Upper lobe of left lung (tissue), 6 donors: Measurements from ENCODE around the gene TC2N. TPM values are rescaled to one million over a fixed set of nuclear protein-coding genes. Genes with fewer than 3 reads are reported as not detected.

Experiments used
- ATAC-seq, 2 donors: fragments of 200-7000 bp; cut with Tn5 transposase; one replicate each; pipeline ENCODE4 v1.9.1; 2022; ENCODE audit warnings: mild to moderate bottlenecking in 2 of 2, moderate library complexity in 2 of 2; ENCODE audit not compliant: low FRiP score in 2 of 2
- DNase-seq, 2 donors: peaks; one replicate each; pipeline ENCODE4 v3.0.0-alpha.2; 2019 to 2020
- H3K27ac ChIP-seq, 4 donors: fragments of 200-600 bp; sonication (generic); one replicate each; pipeline ENCODE4 v1.5.1; 2016 to 2019
- H3K27me3 ChIP-seq, 4 donors: fragments of 200-600 bp; sonication (generic); one replicate each; pipeline ENCODE4 v1.5.1; 2017 to 2019
- H3K36me3 ChIP-seq, 4 donors: fragments of 200-600 bp; sonication (generic); one replicate each; pipeline ENCODE4 v1.5.1; 2016 to 2019
- H3K4me1 ChIP-seq, 4 donors: fragments of 200-600 bp; sonication (generic); one replicate each; pipeline ENCODE4 v1.5.1; 2018 to 2019
- H3K4me3 ChIP-seq, 4 donors: fragments of 200-600 bp; sonication (generic); one replicate each; pipeline ENCODE4 v1.5.1; 2017 to 2019; ENCODE audit warnings: mild to moderate bottlenecking in 2 of 4, moderate library complexity in 1 of 4
- H3K9me3 ChIP-seq, 4 donors: fragments of 200-600 bp; sonication (generic); one replicate each; pipeline ENCODE4 v1.5.1; 2018 to 2019
- CTCF ChIP-seq, 6 experiments: fragments of 450-650 bp in 4 of 6; fragments of 200-600 bp in 2 of 6; sonication (generic) in 2 of 6; IDR thresholded peaks; one replicate each; pipeline ENCODE4 v1.5.1; 2016 to 2019; ENCODE audit warnings: antibody characterized with exemption in 6 of 6
- EP300 ChIP-seq, 4 donors: sonication (generic); formaldehyde crosslinking; IDR thresholded peaks; one replicate each; pipeline ENCODE4 v1.5.1; 2017; ENCODE audit warnings: antibody characterized with exemption in 4 of 4, control low read depth in 2 of 4
- POLR2A ChIP-seq, 4 donors: fragments of 450-650 bp; IDR thresholded peaks; one replicate each; pipeline ENCODE4 v1.5.1; 2016 to 2017; ENCODE audit warnings: antibody characterized with exemption in 4 of 4, mild to moderate bottlenecking in 2 of 4
- POLR2AphosphoS5 ChIP-seq, 2 donors: sonication (generic); formaldehyde crosslinking; IDR thresholded peaks; one replicate each; pipeline ENCODE4 v1.5.1; 2017; ENCODE audit warnings: antibody characterized with exemption in 2 of 2
- WGBS, 2 donors: methylation state at CpG; one replicate each; pipeline ENCODE4 v1.1.5; 2017 to 2018; 5-methylcytosine and 5-hydroxymethylcytosine counted together
- total RNA-seq, 6 donors: library from RNA; depleted of rRNA in 4 of 6; stranded (reverse); fragments of >200 nt in 4 of 6; gene quantifications; one replicate each; pipeline versions ENCODE4 v1.1.0 to v1.2.1, GENCODE V29; 2016 to 2021
- donor health status: DM: no; HTN: no; CAD: no; lungs with moderate emphysema.
- donor health status: DM: no; HTN: yes; CAD: no; lungs with severe emphysema.

Gene TC2N
- total RNA-seq, 6 donors from 2014 or later, result 21.0 to 121 (median 49.6) TPM

- Histone ChIP-seq H3K27ac (peak overlapping the region in 2 of 4 donors; percentile 4 to 26), H3K36me3 (no peaks in the 10 kb centered on the region), H3K27me3 (no peaks in the 10 kb centered on the region), H3K4me3 (no peak overlapping the region), H3K9me3 (no peaks in the 10 kb centered on the region), H3K4me1 (peaks cover 3 to 24% (median 12%) of the 10 kb centered on the region in 4 donors)
- DNase-seq (peak in 1 of 2 donors; percentile 27), ATAC-seq (no peak)
- WGBS, 2 donors, result 17 to 25% methylated on average over 1 of the region's 1 CpG
- no peak for TF ChIP-seq CTCF (IDR thresholded peaks at IDR 0.05)
- no peak for TF ChIP-seq POLR2AphosphoS5 (IDR thresholded peaks at IDR 0.05)
- no peak for TF ChIP-seq POLR2A (IDR thresholded peaks at IDR 0.05)
These were observed 112.5 kb downstream of the TC2N start for GRCh38 chr14:91754819-91755218.

GRCh38 chr14:91754185-91754584 lies 113.2 kb downstream of the TC2N start:
- H3K4me1 ChIP-seq, result peaks cover 3 to 24% (median 12%) of the 10 kb centered on the region in 4 donors
- ATAC-seq (no peak), DNase-seq (no peak)
- no peak overlapping the region for H3K4me3 ChIP-seq
- 58 to 70% methylated on average over 1 of the region's 1 CpG for WGBS, 2 donors
- TF ChIP-seq POLR2A (IDR thresholded peaks at IDR 0.05), result no peak
- TF ChIP-seq CTCF (IDR thresholded peaks at IDR 0.05), result no peak
- TF ChIP-seq EP300 (IDR thresholded peaks at IDR 0.05), result no peak
- no peak for TF ChIP-seq POLR2AphosphoS5 (IDR thresholded peaks at IDR 0.05)
- H3K27ac ChIP-seq, result no peak overlapping the region
- H3K36me3 ChIP-seq, result no peaks in the 10 kb centered on the region
- H3K27me3 ChIP-seq, result no peaks in the 10 kb centered on the region
- no peaks in the 10 kb centered on the region for H3K9me3 ChIP-seq

DNA sequence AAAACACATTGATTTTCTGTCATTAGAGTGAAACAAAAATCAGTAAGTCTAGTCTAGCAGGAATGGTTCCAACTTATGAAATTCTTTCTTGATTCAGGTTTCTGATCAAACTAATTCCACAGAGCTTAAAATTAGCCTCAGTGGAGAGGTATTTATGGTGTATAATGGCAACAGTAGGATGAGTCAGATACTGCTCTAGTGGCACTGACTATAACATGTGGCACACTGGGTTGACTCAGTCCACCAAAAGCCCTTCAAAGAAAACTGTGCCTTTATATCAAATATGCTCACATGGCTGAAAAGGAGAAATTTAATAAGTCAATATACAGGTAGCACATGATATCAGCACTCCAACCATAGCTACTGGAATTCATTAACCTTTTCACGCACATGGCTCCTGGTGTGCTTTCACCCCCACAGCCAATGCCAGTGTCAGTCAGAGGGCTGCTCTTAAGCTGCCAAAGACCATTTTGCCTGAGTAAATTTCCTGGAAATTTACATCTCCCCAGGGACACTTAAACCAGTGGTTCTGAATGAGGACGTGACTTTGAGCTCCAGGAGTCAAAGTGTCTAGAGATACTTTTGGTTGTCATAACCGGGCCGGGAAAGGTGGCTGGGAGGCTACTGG lies 113.7 kb downstream of the TC2N start:
- DNase-seq (no peak), ATAC-seq (no peak)
- 67 to 71% methylated on average over 4 of the region's 4 CpGs for WGBS, 2 donors

DNA sequence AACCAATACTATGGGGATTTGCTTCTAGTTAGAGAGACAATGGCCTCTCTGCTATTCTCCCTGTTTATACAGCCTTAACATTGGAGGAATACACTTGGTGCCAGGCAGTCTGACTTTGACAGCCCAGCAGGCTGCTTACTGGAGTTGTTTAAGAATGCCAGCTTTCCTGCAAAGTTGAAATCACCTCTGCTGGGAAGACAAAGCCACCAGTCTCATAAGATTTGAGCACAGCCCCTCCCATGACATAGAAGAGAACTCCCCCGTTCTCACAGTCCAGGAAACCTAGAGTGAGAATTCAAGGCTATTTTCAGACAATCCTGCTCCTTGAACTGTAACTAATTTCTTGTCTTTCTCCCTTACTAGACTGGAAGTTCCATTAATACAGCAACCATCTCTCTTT lies 114.4 kb downstream of the TC2N start:
- H3K27ac ChIP-seq, result no peak overlapping the region
- no peak for DNase-seq

More for the DNA sequence above, 113.7 kb downstream of the TC2N start:
- TF ChIP-seq POLR2A (IDR thresholded peaks at IDR 0.05) (no peak), POLR2AphosphoS5 (IDR thresholded peaks at IDR 0.05) (no peak), EP300 (IDR thresholded peaks at IDR 0.05) (no peak), CTCF (IDR thresholded peaks at IDR 0.05) (no peak)
- H3K36me3 ChIP-seq, result no peaks in the 10 kb centered on the region
- H3K4me1 ChIP-seq, result peaks cover 3 to 24% (median 12%) of the 10 kb centered on the region in 4 donors
- no peak overlapping the region for H3K27ac ChIP-seq
- no peak overlapping the region for H3K4me3 ChIP-seq
- no peaks in the 10 kb centered on the region for H3K27me3 ChIP-seq
- H3K9me3 ChIP-seq, result no peaks in the 10 kb centered on the region

More for the DNA sequence above, 114.4 kb downstream of the TC2N start:
- Histone ChIP-seq H3K36me3 (no peaks in the 10 kb centered on the region), H3K9me3 (no peaks in the 10 kb centered on the region), H3K4me3 (no peak overlapping the region), H3K27me3 (no peaks in the 10 kb centered on the region), H3K4me1 (peaks cover 3 to 24% (median 12%) of the 10 kb centered on the region in 4 donors)
- ATAC-seq, result no peak
- TF ChIP-seq CTCF (IDR thresholded peaks at IDR 0.05) (no peak), POLR2A (IDR thresholded peaks at IDR 0.05) (no peak)
- 53 to 85% methylated on average over 1 of the region's 1 CpG for WGBS, 2 donors
